B cell (primary cell): ENCODE results near the gene DNAJC24. TPM values are rescaled to one million over a fixed set of nuclear protein-coding genes. Genes with fewer than 3 reads are reported as not detected.

Experiments
- ATAC-seq: fragments of 200-7000 bp; cut with Tn5 transposase; one replicate; pipeline ENCODE4 v1.10.0; 2021; ENCODE audit warnings: low read depth, mild to moderate bottlenecking, moderate number of reproducible peaks, moderate library complexity
- CTCF ChIA-PET: fragments of 350-600 bp; sonication (Branson Sonifier 250); formaldehyde crosslinking; loops from one replicate; lab custom pipeline; 2021; ENCODE audit warnings: antibody characterized with exemption, inconsistent platforms; lab: Charles Lee
- POLR2A ChIA-PET: fragments of 350-600 bp; sonication (Branson Sonifier 250); formaldehyde crosslinking; loops from one replicate; lab custom pipeline; 2021; ENCODE audit warnings: antibody characterized with exemption; lab: Charles Lee
- DNase-seq: peaks from one replicate; pipeline ENCODE4 v3.0.0; 2013
- H2AFZ ChIP-seq: 2 replicates; pipeline ENCODE4 v1.6.1; 2012; ENCODE audit warnings: mild to moderate bottlenecking, low read depth, low read length; ENCODE audit not compliant: insufficient read depth, poor library complexity, severe bottlenecking
- H3K27ac ChIP-seq, 2 donors: 1 replicate in 1 of 2; 2 replicates in 1 of 2; pipeline ENCODE4 v1.5.1; 2012 to 2013; ENCODE audit warnings: low read length in 2 of 2, mild to moderate bottlenecking in 2 of 2, moderate library complexity in 1 of 2
- H3K27me3 ChIP-seq, 4 experiments: fragments of 200-600 bp in 1 of 4; sonication (generic) in 1 of 4; replicated peaks in 1 of 4; 1 replicate in 2 of 4; 2 replicates in 2 of 4; pipeline versions ENCODE4 v1.6.1 to v1.7.0; 2013 to 2016; ENCODE audit warnings: low read length in 3 of 4, mild to moderate bottlenecking in 2 of 4, mixed read lengths in 1 of 4, moderate library complexity in 1 of 4; ENCODE audit not compliant: insufficient read depth in 4 of 4, control insufficient read depth in 3 of 4; ENCODE audit errors: control extremely low read depth in 1 of 4
- H3K36me3 ChIP-seq, 2 experiments: replicated peaks in 1 of 2; 1 replicate in 1 of 2; 2 replicates in 1 of 2; pipeline versions ENCODE4 v1.6.1 to v1.7.1; 2013; ENCODE audit warnings: low read length in 1 of 2; ENCODE audit not compliant: insufficient read depth in 2 of 2, control insufficient read depth in 1 of 2; ENCODE audit errors: control extremely low read depth in 1 of 2, extremely low read depth in 1 of 2
- H3K4me1 ChIP-seq, 2 donors: fragments of 200-600 bp in 1 of 2; sonication (generic) in 1 of 2; 1 replicate in 1 of 2; 2 replicates in 1 of 2; pipeline versions ENCODE4 v1.5.1 to v1.6.1; 2013 to 2017; ENCODE audit warnings: low read length in 2 of 2; ENCODE audit not compliant: control insufficient read depth in 2 of 2, insufficient read depth in 2 of 2
- H3K4me2 ChIP-seq: replicated peaks from 2 replicates; pipeline ENCODE3; 2012; ENCODE audit warnings: mild to moderate bottlenecking, low read depth, low read length; ENCODE audit not compliant: poor library complexity, severe bottlenecking
- H3K4me3 ChIP-seq, 5 experiments: fragments of 200-600 bp in 1 of 5; sonication (generic) in 1 of 5; 1 replicate in 3 of 5; 2 replicates in 2 of 5; pipeline versions ENCODE4 v1.5.1 to v1.7.0; 2011 to 2016; ENCODE audit warnings: low read length in 4 of 5, mild to moderate bottlenecking in 4 of 5, low read depth in 2 of 5, control low read depth in 1 of 5, moderate library complexity in 1 of 5; ENCODE audit not compliant: insufficient read depth in 1 of 5; ENCODE audit errors: control extremely low read depth in 1 of 5, extremely low read depth in 1 of 5
- H3K79me2 ChIP-seq: fragments of 200-600 bp; sonication (generic); one replicate; pipeline ENCODE4 v1.6.0; 2016; ENCODE audit warnings: low read length; ENCODE audit not compliant: control insufficient read depth, insufficient read depth
- H3K9ac ChIP-seq: fragments of 200-600 bp; sonication (generic); 2 replicates; pipeline ENCODE4 v1.6.1; 2017; ENCODE audit warnings: mild to moderate bottlenecking, low read length, moderate library complexity
- H3K9me3 ChIP-seq, 3 donors: one replicate each; pipeline versions ENCODE4 v1.6.1 to v1.7.1; 2013; ENCODE audit warnings: low read length in 2 of 3; ENCODE audit not compliant: control insufficient read depth in 2 of 3, insufficient read depth in 1 of 3; ENCODE audit errors: control extremely low read depth in 1 of 3
- H4K20me1 ChIP-seq: 2 replicates; pipeline ENCODE4 v1.6.0; 2012; ENCODE audit warnings: mild to moderate bottlenecking, low read length; ENCODE audit not compliant: insufficient read depth, control insufficient read depth, poor library complexity, severe bottlenecking
- H3K27ac Mint-ChIP-seq: one replicate; pipeline ENCODE4 v1.8.0; 2021; ENCODE audit warnings: mixed read lengths
- H3K27me3 Mint-ChIP-seq: one replicate; pipeline ENCODE4 v1.8.0; 2021; ENCODE audit warnings: mixed read lengths
- H3K4me1 Mint-ChIP-seq: one replicate; pipeline ENCODE4 v1.8.0; 2021; ENCODE audit warnings: mixed read lengths
- H3K4me3 Mint-ChIP-seq: one replicate; pipeline ENCODE4 v1.8.0; 2021; ENCODE audit warnings: mixed read lengths
- H3K9me3 Mint-ChIP-seq: one replicate; pipeline ENCODE4 v1.8.0; 2022; ENCODE audit warnings: mixed read lengths; ENCODE audit not compliant: insufficient read depth
- CTCF ChIP-seq: fragments of 200-600 bp; IDR thresholded peaks from one replicate; pipeline ENCODE4 v1.8.0; 2022; ENCODE audit warnings: antibody characterized with exemption, mild to moderate bottlenecking
- EZH2 ChIP-seq: IDR thresholded peaks from 2 replicates; pipeline ENCODE4 v1.6.1; 2012; ENCODE audit warnings: borderline replicate concordance, low read depth, mild to moderate bottlenecking, moderate library complexity, low read length; ENCODE audit not compliant: insufficient read depth, poor library complexity, severe bottlenecking
- WGBS: methylation state at CpG from one replicate; pipeline ENCODE4 v1.1.5; 2013; ENCODE audit warnings: missing lambda C conversion rate; ENCODE audit not compliant: insufficient coverage; 5-methylcytosine and 5-hydroxymethylcytosine counted together
- intact Hi-C: fragments of 100-400 bp; cut with micrococcal nuclease; formaldehyde crosslinking; loops from one replicate; pipeline ENCODE4 v1.10.0; 2022
- polyA plus RNA-seq: library from polyadenylated mRNA; depleted of rRNA; stranded (reverse); fragments of >200 nt; gene quantifications from 2 replicates; pipeline ENCODE4 v1.2.3, GENCODE V29; 2012
- total RNA-seq, 2 donors: library from RNA; stranded (reverse); fragments of 120-200 nt in 1 of 2; gene quantifications; 1 replicate in 1 of 2; 2 replicates in 1 of 2; pipeline versions ENCODE4 v1.2.3 to v1.2.4, GENCODE V29; 2013 to 2022

DNAJC24 gene
- total and polyA plus RNA-seq, 2 donors (not counting 1 experiment from before 2014, with no cell fraction given) = 10.7 to 24.6 TPM

- H3K36me3 ChIP-seq = no peaks in the 10 kb centered on the region
- no peaks in the 10 kb centered on the region for H3K27me3 ChIP-seq
- CTCF ChIA-PET = no interaction called here
- H3K27ac Mint-ChIP-seq = no peak overlapping the region
- POLR2A ChIA-PET = no interaction called here
- no peak overlapping the region for H3K4me3 Mint-ChIP-seq
- no peaks in the 10 kb centered on the region for H4K20me1 ChIP-seq
- H3K4me3 ChIP-seq = no peak overlapping the region
- DNase-seq = no peak
- intact Hi-C loops = no loop called here
- H3K9me3 ChIP-seq = no peaks in the 10 kb centered on the region
- TF ChIP-seq CTCF = no peak
- TF ChIP-seq EZH2 = no peak
- H3K9ac ChIP-seq = no peak overlapping the region
- H3K4me1 Mint-ChIP-seq = no peaks in the 10 kb centered on the region
- no peak for ATAC-seq
- H2AFZ ChIP-seq = no peak overlapping the region
- H3K4me2 ChIP-seq = no peak overlapping the region
- H3K27me3 Mint-ChIP-seq = no peaks in the 10 kb centered on the region
- H3K27ac ChIP-seq = no peak overlapping the region
- H3K9me3 Mint-ChIP-seq = no peaks in the 10 kb centered on the region
- H3K79me2 ChIP-seq = no peaks in the 10 kb centered on the region
- no peaks in the 10 kb centered on the region for H3K4me1 ChIP-seq
These were observed 71.6 kb downstream of the DNAJC24 start for GRCh38 chr11:31441296-31441695.

- H3K4me3 ChIP-seq = no peak overlapping the region
- H3K27ac ChIP-seq = no peak overlapping the region
- Mint-ChIP-seq H3K27ac (no peak overlapping the region), H3K9me3 (no peaks in the 10 kb centered on the region), H3K4me1 (no peaks in the 10 kb centered on the region), H3K4me3 (no peak overlapping the region), H3K27me3 (no peaks in the 10 kb centered on the region)
- no peaks in the 10 kb centered on the region for H4K20me1 ChIP-seq
- no peaks in the 10 kb centered on the region for H3K36me3 ChIP-seq
- no peaks in the 10 kb centered on the region for H3K9me3 ChIP-seq
- ChIA-PET CTCF (no interaction called here), POLR2A (no interaction called here)
- H3K9ac ChIP-seq = no peak overlapping the region
- TF ChIP-seq CTCF (no peak), EZH2 (no peak)
- DNase-seq (no peak), ATAC-seq (no peak)
- no peak overlapping the region for H3K4me2 ChIP-seq
- no peaks in the 10 kb centered on the region for H3K79me2 ChIP-seq
- WGBS = 40% methylated on average over 1 of the region's 2 CpGs
- no peaks in the 10 kb centered on the region for H3K27me3 ChIP-seq
- no peak overlapping the region for H2AFZ ChIP-seq
- no peaks in the 10 kb centered on the region for H3K4me1 ChIP-seq
- intact Hi-C loops = no loop called here
These were observed 72.4 kb downstream of the DNAJC24 start for GRCh38 chr11:31442086-31442485.
